Measurements from ENCODE around the gene ACER3.

GRCh38 chr11:77001613-77002012 is 140.9 kb downstream of the ACER3 start:
- TF ChIP-seq CTCF (IDR thresholded peaks at IDR 0.05; ENCODE audit: low read depth, low read length) (no peak), EZH2phosphoT487 (IDR thresholded peaks at IDR 0.05; ENCODE audit: low read depth) (no peak)
